SK-N-SH (cell line): Measurements from ENCODE around the gene ADGRD2.

Experiments used
- CHD2 ChIP-seq: fragments of 150-350 bp; IDR thresholded peaks from 2 replicates; pipeline ENCODE4 v1.6.1; 2018; ENCODE audit warnings: low read length; ENCODE audit not compliant: partially characterized antibody
- EP300 ChIP-seq, 2 experiments: IDR thresholded peaks; 2 replicates each; pipeline versions ENCODE4 v1.4.0 to v1.6.1; 2012; ENCODE audit warnings: borderline replicate concordance in 1 of 2, low read depth in 1 of 2, low read length in 1 of 2
- EZH2phosphoT487 ChIP-seq: fragments of 200-600 bp; sonication (generic); IDR thresholded peaks from 2 replicates; pipeline ENCODE4 v1.6.1; 2017; ENCODE audit warnings: low read depth, mixed run types, mild to moderate bottlenecking, antibody characterized with exemption, moderate library complexity, borderline replicate concordance
- FOSL2 ChIP-seq: IDR thresholded peaks from 2 replicates; pipeline ENCODE4 v1.4.0; 2012; ENCODE audit warnings: low read depth, mild to moderate bottlenecking, moderate library complexity, borderline replicate concordance
- FOXJ3 ChIP-seq: sonication (generic); formaldehyde crosslinking; IDR thresholded peaks from 2 replicates; pipeline ENCODE4 v1.5.1; 2020; ENCODE audit warnings: mild to moderate bottlenecking, missing genetic modification reagents
- POLR2AphosphoS5 ChIP-seq: IDR thresholded peaks from 2 replicates; pipeline ENCODE4 v1.6.1; 2012; ENCODE audit warnings: low read depth, low read length
- SIN3A ChIP-seq: IDR thresholded peaks from 2 replicates; pipeline ENCODE4 v1.6.1; 2012; ENCODE audit warnings: low read depth, mild to moderate bottlenecking, low read length, moderate library complexity, borderline replicate concordance
- TAF1 ChIP-seq: IDR thresholded peaks from 2 replicates; pipeline ENCODE4 v1.6.1; 2012; ENCODE audit warnings: low read depth, mild to moderate bottlenecking, low read length, moderate library complexity, borderline replicate concordance
- TEAD4 ChIP-seq: IDR thresholded peaks from 2 replicates; pipeline ENCODE4 v1.4.0; 2012; ENCODE audit warnings: mild to moderate bottlenecking, borderline replicate concordance; ENCODE audit not compliant: insufficient read depth
- TF ChIP-seq, protein P1 (sequence below): IDR thresholded peaks from 2 replicates; pipeline ENCODE4 v1.6.1; 2012; ENCODE audit warnings: mild to moderate bottlenecking, low read depth, low read length, moderate library complexity
- TF ChIP-seq, protein P2 (sequence below): fragments of 200-600 bp; sonication (generic); IDR thresholded peaks from 2 replicates; pipeline ENCODE4 v1.6.1; 2017; ENCODE audit warnings: antibody characterized with exemption, mild to moderate bottlenecking, moderate library complexity
- TF ChIP-seq, protein P3 (sequence below): IDR thresholded peaks from 2 replicates; pipeline ENCODE4 v1.4.0; 2012; ENCODE audit warnings: low read depth, borderline replicate concordance

DNA sequence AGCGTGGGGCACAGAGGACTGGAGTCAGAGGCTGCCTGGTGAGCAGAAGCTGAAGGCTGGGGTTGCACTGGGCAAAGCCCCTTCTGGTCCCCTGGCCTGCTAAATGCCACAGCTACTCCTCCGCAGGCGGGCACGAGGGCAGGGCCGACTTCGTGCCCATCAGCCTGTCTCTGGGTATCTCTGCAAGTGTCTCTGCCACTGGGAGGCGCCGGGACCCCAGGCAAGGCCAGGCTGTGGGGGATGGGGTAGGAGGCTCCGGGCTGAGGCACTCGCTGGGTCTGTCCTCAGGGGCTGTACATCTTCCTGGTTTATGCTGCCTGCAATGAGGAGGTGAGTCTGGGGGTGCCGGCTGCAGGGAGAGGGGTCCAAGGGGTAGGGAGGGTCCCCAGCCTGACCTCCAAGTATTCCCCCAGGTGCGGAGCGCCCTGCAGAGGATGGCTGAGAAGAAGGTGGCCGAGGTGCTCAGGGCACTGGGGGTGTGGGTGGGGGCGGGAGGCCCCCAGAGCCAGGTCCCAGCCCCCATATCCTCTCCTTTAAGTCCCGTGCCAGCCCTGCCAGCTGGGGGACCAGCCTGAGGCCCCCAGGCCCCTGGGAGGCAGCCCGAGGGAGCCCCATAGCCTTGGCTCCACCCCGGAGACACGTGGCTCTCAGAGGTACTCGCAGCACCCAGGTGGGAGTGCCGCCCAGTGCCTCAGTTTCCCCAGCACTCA is 25.1 kb downstream of the ADGRD2 start:
- TF ChIP-seq FOXJ3, result no peak
- TF ChIP-seq, protein P1, sequence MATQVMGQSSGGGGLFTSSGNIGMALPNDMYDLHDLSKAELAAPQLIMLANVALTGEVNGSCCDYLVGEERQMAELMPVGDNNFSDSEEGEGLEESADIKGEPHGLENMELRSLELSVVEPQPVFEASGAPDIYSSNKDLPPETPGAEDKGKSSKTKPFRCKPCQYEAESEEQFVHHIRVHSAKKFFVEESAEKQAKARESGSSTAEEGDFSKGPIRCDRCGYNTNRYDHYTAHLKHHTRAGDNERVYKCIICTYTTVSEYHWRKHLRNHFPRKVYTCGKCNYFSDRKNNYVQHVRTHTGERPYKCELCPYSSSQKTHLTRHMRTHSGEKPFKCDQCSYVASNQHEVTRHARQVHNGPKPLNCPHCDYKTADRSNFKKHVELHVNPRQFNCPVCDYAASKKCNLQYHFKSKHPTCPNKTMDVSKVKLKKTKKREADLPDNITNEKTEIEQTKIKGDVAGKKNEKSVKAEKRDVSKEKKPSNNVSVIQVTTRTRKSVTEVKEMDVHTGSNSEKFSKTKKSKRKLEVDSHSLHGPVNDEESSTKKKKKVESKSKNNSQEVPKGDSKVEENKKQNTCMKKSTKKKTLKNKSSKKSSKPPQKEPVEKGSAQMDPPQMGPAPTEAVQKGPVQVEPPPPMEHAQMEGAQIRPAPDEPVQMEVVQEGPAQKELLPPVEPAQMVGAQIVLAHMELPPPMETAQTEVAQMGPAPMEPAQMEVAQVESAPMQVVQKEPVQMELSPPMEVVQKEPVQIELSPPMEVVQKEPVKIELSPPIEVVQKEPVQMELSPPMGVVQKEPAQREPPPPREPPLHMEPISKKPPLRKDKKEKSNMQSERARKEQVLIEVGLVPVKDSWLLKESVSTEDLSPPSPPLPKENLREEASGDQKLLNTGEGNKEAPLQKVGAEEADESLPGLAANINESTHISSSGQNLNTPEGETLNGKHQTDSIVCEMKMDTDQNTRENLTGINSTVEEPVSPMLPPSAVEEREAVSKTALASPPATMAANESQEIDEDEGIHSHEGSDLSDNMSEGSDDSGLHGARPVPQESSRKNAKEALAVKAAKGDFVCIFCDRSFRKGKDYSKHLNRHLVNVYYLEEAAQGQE, result no peak
- TF ChIP-seq SIN3A, result no peak
- TF ChIP-seq EP300 (IDR thresholded peaks at IDR 0.05; ENCODE audit: borderline replicate concordance in 1 of 2, low read depth in 1 of 2, low read length in 1 of 2), result no peak
- TF ChIP-seq, protein P2, sequence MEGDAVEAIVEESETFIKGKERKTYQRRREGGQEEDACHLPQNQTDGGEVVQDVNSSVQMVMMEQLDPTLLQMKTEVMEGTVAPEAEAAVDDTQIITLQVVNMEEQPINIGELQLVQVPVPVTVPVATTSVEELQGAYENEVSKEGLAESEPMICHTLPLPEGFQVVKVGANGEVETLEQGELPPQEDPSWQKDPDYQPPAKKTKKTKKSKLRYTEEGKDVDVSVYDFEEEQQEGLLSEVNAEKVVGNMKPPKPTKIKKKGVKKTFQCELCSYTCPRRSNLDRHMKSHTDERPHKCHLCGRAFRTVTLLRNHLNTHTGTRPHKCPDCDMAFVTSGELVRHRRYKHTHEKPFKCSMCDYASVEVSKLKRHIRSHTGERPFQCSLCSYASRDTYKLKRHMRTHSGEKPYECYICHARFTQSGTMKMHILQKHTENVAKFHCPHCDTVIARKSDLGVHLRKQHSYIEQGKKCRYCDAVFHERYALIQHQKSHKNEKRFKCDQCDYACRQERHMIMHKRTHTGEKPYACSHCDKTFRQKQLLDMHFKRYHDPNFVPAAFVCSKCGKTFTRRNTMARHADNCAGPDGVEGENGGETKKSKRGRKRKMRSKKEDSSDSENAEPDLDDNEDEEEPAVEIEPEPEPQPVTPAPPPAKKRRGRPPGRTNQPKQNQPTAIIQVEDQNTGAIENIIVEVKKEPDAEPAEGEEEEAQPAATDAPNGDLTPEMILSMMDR, result no peak
- TF ChIP-seq POLR2AphosphoS5, result no peak
- TF ChIP-seq, protein P3, sequence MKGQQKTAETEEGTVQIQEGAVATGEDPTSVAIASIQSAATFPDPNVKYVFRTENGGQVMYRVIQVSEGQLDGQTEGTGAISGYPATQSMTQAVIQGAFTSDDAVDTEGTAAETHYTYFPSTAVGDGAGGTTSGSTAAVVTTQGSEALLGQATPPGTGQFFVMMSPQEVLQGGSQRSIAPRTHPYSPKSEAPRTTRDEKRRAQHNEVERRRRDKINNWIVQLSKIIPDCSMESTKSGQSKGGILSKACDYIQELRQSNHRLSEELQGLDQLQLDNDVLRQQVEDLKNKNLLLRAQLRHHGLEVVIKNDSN, result no peak
- TF ChIP-seq TAF1, result no peak
- no peak for TF ChIP-seq FOSL2
- TF ChIP-seq TEAD4, result no peak
- no peak for TF ChIP-seq CHD2
- no peak for TF ChIP-seq EZH2phosphoT487
